ENCODE measurements around the gene FA2H.

GRCh38 chr16:74795104-74795503 lies 20.5 kb upstream of the FA2H start:
- TF ChIP-seq ZNF274 (CRISPR knock-in tag; IDR thresholded peaks at IDR 0.05) (no peak), KAT2B (IDR thresholded peaks at IDR 0.05; ENCODE audit: borderline replicate concordance, low read depth, low read length) (no peak), JUND (CRISPR knock-in tag; IDR thresholded peaks at IDR 0.05) (no peak), POLR2A (IDR thresholded peaks at IDR 0.05; ENCODE audit: insufficient read depth in 1 of 2, low read depth in 2 of 2, low read length in 2 of 2) (no peak), MAF1 (CRISPR knock-in tag; IDR thresholded peaks at IDR 0.05; ENCODE audit: borderline replicate concordance) (no peak), ZNF7 (CRISPR knock-in tag; IDR thresholded peaks at IDR 0.05) (no peak), SIN3B (IDR thresholded peaks at IDR 0.05; ENCODE audit: low read length) (no peak), CTCF (CRISPR knock-in tag; IDR thresholded peaks at IDR 0.05) (no peak), ZNF10 (CRISPR knock-in tag; IDR thresholded peaks at IDR 0.05; ENCODE audit: borderline replicate concordance, low read depth) (no peak), NCOA1 (CRISPR knock-in tag; IDR thresholded peaks at IDR 0.05) (no peak)
- TF ChIP-seq, protein P1, sequence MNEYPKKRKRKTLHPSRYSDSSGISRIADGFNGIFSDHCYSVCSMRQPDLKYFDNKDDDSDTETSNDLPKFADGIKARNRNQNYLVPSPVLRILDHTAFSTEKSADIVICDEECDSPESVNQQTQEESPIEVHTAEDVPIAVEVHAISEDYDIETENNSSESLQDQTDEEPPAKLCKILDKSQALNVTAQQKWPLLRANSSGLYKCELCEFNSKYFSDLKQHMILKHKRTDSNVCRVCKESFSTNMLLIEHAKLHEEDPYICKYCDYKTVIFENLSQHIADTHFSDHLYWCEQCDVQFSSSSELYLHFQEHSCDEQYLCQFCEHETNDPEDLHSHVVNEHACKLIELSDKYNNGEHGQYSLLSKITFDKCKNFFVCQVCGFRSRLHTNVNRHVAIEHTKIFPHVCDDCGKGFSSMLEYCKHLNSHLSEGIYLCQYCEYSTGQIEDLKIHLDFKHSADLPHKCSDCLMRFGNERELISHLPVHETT (CRISPR knock-in tag; conservative IDR thresholded peaks at IDR 0.05): no peak
